ENCODE results near the gene SMTNL2.
A peak's percentile ranks its signal among the peaks of the same experiment; 100 is the strongest.
"Not testable (repeated sequence)": the region's sequence is repeated elsewhere in the genome, so short reads cannot be mapped to it uniquely, and the experiment has no call there.

Gene SMTNL2

GRCh38 chr17:4577386-4577993 lies 6.8 kb upstream of the SMTNL2 start:
- no peak overlapping the region for H2AFZ ChIP-seq (ENCODE audit: low read length, unreplicated experiment)
- H3K27me3 ChIP-seq (ENCODE audit: insufficient read depth, low read length) = peaks cover 12% of the 10 kb centered on the region
- H3K4me1 ChIP-seq (ENCODE audit: control insufficient read depth, insufficient read depth, low read length, unreplicated experiment) = no peaks in the 10 kb centered on the region
- H3K27ac ChIP-seq (ENCODE audit: low read depth, low read length) = no peak overlapping the region
- no peaks in the 10 kb centered on the region for H3K79me2 ChIP-seq (ENCODE audit: control insufficient read depth, insufficient read depth, low read length, unreplicated experiment)
- no peak overlapping the region for H3K4me3 ChIP-seq (ENCODE audit: low read depth, low read length)
- H3K36me3 ChIP-seq (ENCODE audit: insufficient read depth, low read length) = no peaks in the 10 kb centered on the region

GRCh38 chr17:4578349-4578748 lies 6.0 kb upstream of the SMTNL2 start:
- H3K4me3 ChIP-seq (ENCODE audit: low read depth, low read length); H3K27ac ChIP-seq (ENCODE audit: low read depth, low read length); H2AFZ ChIP-seq (ENCODE audit: low read length, unreplicated experiment); H3K36me3 ChIP-seq (ENCODE audit: insufficient read depth, low read length); H3K79me2 ChIP-seq (ENCODE audit: control insufficient read depth, insufficient read depth, low read length, unreplicated experiment); H3K4me1 ChIP-seq (ENCODE audit: control insufficient read depth, insufficient read depth, low read length, unreplicated experiment): not testable (repeated sequence)
- peaks cover 21% of the 10 kb centered on the region for H3K27me3 ChIP-seq (ENCODE audit: insufficient read depth, low read length)

GRCh38 chr17:4579678-4580077 lies 4.7 kb upstream of the SMTNL2 start:
- no peak overlapping the region for H3K4me3 ChIP-seq (ENCODE audit: low read depth, low read length)
- H3K27ac ChIP-seq (ENCODE audit: low read depth, low read length) = no peak overlapping the region
- no peaks in the 10 kb centered on the region for H3K4me1 ChIP-seq (ENCODE audit: control insufficient read depth, insufficient read depth, low read length, unreplicated experiment)
- H3K79me2 ChIP-seq (ENCODE audit: control insufficient read depth, insufficient read depth, low read length, unreplicated experiment) = no peaks in the 10 kb centered on the region
- no peaks in the 10 kb centered on the region for H3K36me3 ChIP-seq (ENCODE audit: insufficient read depth, low read length)
- H2AFZ ChIP-seq (ENCODE audit: low read length, unreplicated experiment) = no peak overlapping the region
- peaks cover 33% of the 10 kb centered on the region for H3K27me3 ChIP-seq (ENCODE audit: insufficient read depth, low read length)

GRCh38 chr17:4580291-4580690 lies 4.0 kb upstream of the SMTNL2 start:
- Histone ChIP-seq H3K36me3 (ENCODE audit: insufficient read depth, low read length) (no peaks in the 10 kb centered on the region), H2AFZ (ENCODE audit: low read length, unreplicated experiment) (no peak overlapping the region), H3K79me2 (ENCODE audit: control insufficient read depth, insufficient read depth, low read length, unreplicated experiment) (no peaks in the 10 kb centered on the region), H3K4me1 (ENCODE audit: control insufficient read depth, insufficient read depth, low read length, unreplicated experiment) (no peaks in the 10 kb centered on the region), H3K4me3 (ENCODE audit: low read depth, low read length) (no peak overlapping the region), H3K27ac (ENCODE audit: low read depth, low read length) (no peak overlapping the region), H3K27me3 (ENCODE audit: insufficient read depth, low read length) (peaks cover 39% of the 10 kb centered on the region)

GRCh38 chr17:4582101-4582501 lies 2.2 kb upstream of the SMTNL2 start:
- H3K79me2 ChIP-seq (ENCODE audit: control insufficient read depth, insufficient read depth, low read length, unreplicated experiment) = no peaks in the 10 kb centered on the region
- H3K4me1 ChIP-seq (ENCODE audit: control insufficient read depth, insufficient read depth, low read length, unreplicated experiment) = no peaks in the 10 kb centered on the region
- no peak overlapping the region for H3K27ac ChIP-seq (ENCODE audit: low read depth, low read length)
- no peaks in the 10 kb centered on the region for H3K36me3 ChIP-seq (ENCODE audit: insufficient read depth, low read length)
- no peak overlapping the region for H3K4me3 ChIP-seq (ENCODE audit: low read depth, low read length)
- no peak overlapping the region for H2AFZ ChIP-seq (ENCODE audit: low read length, unreplicated experiment)
- H3K27me3 ChIP-seq (ENCODE audit: insufficient read depth, low read length) = peaks cover 57% of the 10 kb centered on the region

GRCh38 chr17:4582691-4583090 lies 1.6 kb upstream of the SMTNL2 start:
- no peaks in the 10 kb centered on the region for H3K79me2 ChIP-seq (ENCODE audit: control insufficient read depth, insufficient read depth, low read length, unreplicated experiment)
- no peaks in the 10 kb centered on the region for H3K4me1 ChIP-seq (ENCODE audit: control insufficient read depth, insufficient read depth, low read length, unreplicated experiment)
- no peaks in the 10 kb centered on the region for H3K36me3 ChIP-seq (ENCODE audit: insufficient read depth, low read length)
- H3K4me3 ChIP-seq (ENCODE audit: low read depth, low read length) = no peak overlapping the region
- H2AFZ ChIP-seq (ENCODE audit: low read length, unreplicated experiment) = no peak overlapping the region
- H3K27me3 ChIP-seq (ENCODE audit: insufficient read depth, low read length) = peaks cover 59% of the 10 kb centered on the region
- H3K27ac ChIP-seq (ENCODE audit: low read depth, low read length) = no peak overlapping the region

GRCh38 chr17:4583206-4583605 lies 1.1 kb upstream of the SMTNL2 start:
- Histone ChIP-seq H3K4me1 (ENCODE audit: control insufficient read depth, insufficient read depth, low read length, unreplicated experiment) (no peaks in the 10 kb centered on the region), H3K27me3 (ENCODE audit: insufficient read depth, low read length) (peaks cover 59% of the 10 kb centered on the region), H3K79me2 (ENCODE audit: control insufficient read depth, insufficient read depth, low read length, unreplicated experiment) (no peaks in the 10 kb centered on the region), H3K27ac (ENCODE audit: low read depth, low read length) (no peak overlapping the region), H2AFZ (ENCODE audit: low read length, unreplicated experiment) (no peak overlapping the region), H3K4me3 (ENCODE audit: low read depth, low read length) (no peak overlapping the region), H3K36me3 (ENCODE audit: insufficient read depth, low read length) (no peaks in the 10 kb centered on the region)

- H3K4me3 ChIP-seq (ENCODE audit: low read depth, low read length) = peak overlapping the region; percentile 39; the same call in 1 of the 2 replicates
- H3K4me1 ChIP-seq (ENCODE audit: control insufficient read depth, insufficient read depth, low read length, unreplicated experiment) = no peaks in the 10 kb centered on the region
- no peak overlapping the region for H2AFZ ChIP-seq (ENCODE audit: low read length, unreplicated experiment)
- peaks cover 59% of the 10 kb centered on the region for H3K27me3 ChIP-seq (ENCODE audit: insufficient read depth, low read length)
- no peak overlapping the region for H3K27ac ChIP-seq (ENCODE audit: low read depth, low read length)
- no peaks in the 10 kb centered on the region for H3K79me2 ChIP-seq (ENCODE audit: control insufficient read depth, insufficient read depth, low read length, unreplicated experiment)
- H3K36me3 ChIP-seq (ENCODE audit: insufficient read depth, low read length) = no peaks in the 10 kb centered on the region
Measured at GRCh38 chr17:4583782-4584100, 588 bp upstream of the SMTNL2 start.

GRCh38 chr17:4584917-4585637 lies 748 bp downstream of the SMTNL2 start:
- H3K4me3 ChIP-seq (ENCODE audit: low read depth, low read length) = no peak overlapping the region
- H2AFZ ChIP-seq (ENCODE audit: low read length, unreplicated experiment) = no peak overlapping the region
- no peak overlapping the region for H3K27ac ChIP-seq (ENCODE audit: low read depth, low read length)
- H3K4me1 ChIP-seq (ENCODE audit: control insufficient read depth, insufficient read depth, low read length, unreplicated experiment) = no peaks in the 10 kb centered on the region
- no peaks in the 10 kb centered on the region for H3K79me2 ChIP-seq (ENCODE audit: control insufficient read depth, insufficient read depth, low read length, unreplicated experiment)
- H3K27me3 ChIP-seq (ENCODE audit: insufficient read depth, low read length) = peaks cover 59% of the 10 kb centered on the region
- H3K36me3 ChIP-seq (ENCODE audit: insufficient read depth, low read length) = no peaks in the 10 kb centered on the region

GRCh38 chr17:4585638-4585994 lies 1.3 kb downstream of the SMTNL2 start:
- no peak overlapping the region for H2AFZ ChIP-seq (ENCODE audit: low read length, unreplicated experiment)
- peaks cover 59% of the 10 kb centered on the region for H3K27me3 ChIP-seq (ENCODE audit: insufficient read depth, low read length)
- H3K27ac ChIP-seq (ENCODE audit: low read depth, low read length) = no peak overlapping the region
- no peaks in the 10 kb centered on the region for H3K4me1 ChIP-seq (ENCODE audit: control insufficient read depth, insufficient read depth, low read length, unreplicated experiment)
- H3K4me3 ChIP-seq (ENCODE audit: low read depth, low read length) = no peak overlapping the region
- no peaks in the 10 kb centered on the region for H3K79me2 ChIP-seq (ENCODE audit: control insufficient read depth, insufficient read depth, low read length, unreplicated experiment)
- no peaks in the 10 kb centered on the region for H3K36me3 ChIP-seq (ENCODE audit: insufficient read depth, low read length)

- Histone ChIP-seq H3K36me3 (ENCODE audit: insufficient read depth, low read length) (no peaks in the 10 kb centered on the region), H3K27ac (ENCODE audit: low read depth, low read length) (no peak overlapping the region), H3K4me3 (ENCODE audit: low read depth, low read length) (no peak overlapping the region), H2AFZ (ENCODE audit: low read length, unreplicated experiment) (no peak overlapping the region), H3K4me1 (ENCODE audit: control insufficient read depth, insufficient read depth, low read length, unreplicated experiment) (no peaks in the 10 kb centered on the region), H3K27me3 (ENCODE audit: insufficient read depth, low read length) (peaks cover 59% of the 10 kb centered on the region), H3K79me2 (ENCODE audit: control insufficient read depth, insufficient read depth, low read length, unreplicated experiment) (no peaks in the 10 kb centered on the region)
Measured at GRCh38 chr17:4586043-4586442, 1.7 kb downstream of the SMTNL2 start.
